ENCODE results near the gene KLRC2.
"Not testable (repeated sequence)": the region's sequence is repeated elsewhere in the genome, so short reads cannot be mapped to it uniquely, and the experiment has no call there.

- TF ChIP-seq EP300, CTCF, POLR2A (IDR thresholded peaks at IDR 0.05): not testable (repeated sequence)
Measured at GRCh38 chr12:10390991-10391390, 44.8 kb downstream of the KLRC2 start.
